GM21515 (cell line): ENCODE data around the gene ULK4.
"Not testable (repeated sequence)": the region's sequence is repeated elsewhere in the genome, so short reads cannot be mapped to it uniquely, and the experiment has no call there.

Experiments
- ATAC-seq: cut with Tn5 transposase; IDR thresholded peaks from one replicate; pipeline ENCODE4 v1.9.1; 2021; ENCODE audit not compliant: unreplicated experiment

ULK4 gene

DNA sequence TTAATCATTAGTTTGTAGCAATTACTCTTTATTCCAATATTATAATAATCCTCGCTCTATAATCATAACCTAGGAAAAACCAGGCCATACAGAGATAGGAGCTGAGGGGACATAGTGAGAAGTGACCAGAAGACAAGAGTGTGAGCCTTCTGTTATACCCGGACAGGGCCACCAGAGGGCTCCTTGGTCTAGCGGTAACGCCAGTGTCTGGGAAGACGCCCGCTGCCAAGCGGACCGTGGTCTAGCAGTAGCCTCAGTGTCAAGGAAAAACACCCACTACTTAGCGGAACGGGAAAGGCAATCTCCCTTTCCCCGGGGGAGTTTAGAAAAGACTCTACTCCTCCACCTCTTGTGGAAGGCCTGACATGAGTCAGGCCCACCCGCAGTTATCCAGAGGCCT, 266.1 kb downstream of the ULK4 start:
- not testable (repeated sequence) for ATAC-seq

DNA sequence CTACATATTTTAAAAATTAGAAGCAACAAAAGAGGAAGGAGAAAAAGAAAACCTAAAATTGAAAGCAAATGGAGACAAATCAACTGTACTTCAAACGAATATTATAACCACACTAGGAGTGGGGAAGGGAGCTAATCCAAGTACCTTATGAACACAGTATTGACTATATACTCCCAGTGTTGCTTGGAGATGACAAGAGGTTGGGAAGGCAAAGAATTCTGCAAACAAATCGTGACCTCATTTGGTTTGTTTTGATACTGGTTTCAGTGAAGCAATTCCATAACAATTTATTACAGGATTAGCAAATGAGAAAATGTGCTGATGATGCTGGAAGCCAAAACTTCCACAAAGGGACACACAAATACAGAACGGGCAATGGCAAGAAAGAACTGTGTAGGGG, 268.1 kb downstream of the ULK4 start:
- ATAC-seq = no peak

DNA sequence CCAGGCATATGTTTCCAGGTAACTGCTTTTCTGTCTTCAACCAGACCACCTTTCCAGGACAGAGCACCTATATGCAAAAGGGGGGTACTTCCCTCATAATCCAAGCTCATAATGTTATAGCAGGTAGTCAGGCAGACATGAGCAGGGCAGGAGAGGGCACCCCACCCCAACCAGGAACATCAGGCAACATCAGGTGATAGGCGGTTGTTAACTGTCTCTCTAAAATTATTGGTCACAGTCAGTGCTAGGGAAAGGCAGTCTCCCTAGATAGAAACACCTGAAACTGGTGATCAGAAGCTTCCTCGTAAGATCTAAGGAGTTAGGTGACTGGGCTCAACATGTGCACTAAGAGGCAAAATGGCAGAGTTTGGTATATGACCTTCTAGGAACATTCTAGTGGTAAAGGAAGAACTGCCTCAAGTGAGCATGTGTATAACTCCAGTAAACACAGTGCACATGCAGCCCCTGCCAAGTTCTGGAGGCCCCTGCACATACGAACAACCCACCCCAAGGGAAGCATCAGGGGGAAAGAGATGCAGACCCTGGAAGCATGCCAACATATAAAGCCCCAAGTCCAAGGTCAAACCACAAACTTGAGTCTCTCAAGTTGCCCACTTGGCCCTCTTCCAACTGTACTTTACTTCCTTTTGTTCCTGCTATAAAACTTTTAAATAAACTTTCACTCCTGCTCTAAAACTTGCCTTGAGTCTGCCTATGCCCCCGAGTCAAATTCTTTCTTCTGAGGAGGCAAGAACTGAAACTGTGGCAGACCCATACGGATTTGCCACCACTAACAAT, 270.9 kb downstream of the ULK4 start:
- no peak for ATAC-seq

DNA sequence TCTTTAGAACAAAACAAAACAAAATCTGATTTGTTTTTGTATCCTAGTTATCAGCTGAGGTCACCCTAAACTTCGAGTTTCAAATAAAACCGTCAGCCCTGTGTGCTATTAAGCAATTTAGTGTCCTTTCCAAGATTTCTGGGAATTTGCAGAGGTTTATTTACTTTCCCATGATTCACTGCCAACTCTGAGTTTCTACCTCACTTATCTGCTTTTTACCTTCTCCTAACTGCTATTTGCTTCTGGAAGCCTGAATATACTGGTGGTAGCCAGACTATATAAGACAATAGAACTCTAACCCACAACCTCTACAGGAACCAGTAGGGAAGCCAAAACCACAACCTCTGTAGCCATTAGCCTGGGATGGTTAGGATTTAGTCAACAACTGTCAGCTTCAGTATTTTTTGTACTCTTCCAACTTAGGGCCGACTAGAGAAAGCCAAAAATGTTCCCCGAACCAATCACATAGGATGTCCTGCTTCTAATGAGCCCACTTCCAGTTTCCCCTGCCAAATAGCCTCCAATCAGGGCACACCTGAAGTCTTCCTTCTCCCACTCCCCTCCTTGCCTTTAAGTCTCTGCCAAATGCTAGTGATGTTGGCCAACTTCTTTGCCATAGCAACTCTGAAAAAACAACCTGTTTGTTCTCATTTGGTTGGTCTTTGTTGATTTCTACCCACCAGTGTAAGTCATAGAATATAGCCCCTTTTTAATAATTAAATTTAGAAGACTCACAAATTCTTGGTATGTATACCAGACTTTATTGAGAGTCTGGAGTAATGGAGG, 273.1 kb downstream of the ULK4 start:
- no peak for ATAC-seq

DNA sequence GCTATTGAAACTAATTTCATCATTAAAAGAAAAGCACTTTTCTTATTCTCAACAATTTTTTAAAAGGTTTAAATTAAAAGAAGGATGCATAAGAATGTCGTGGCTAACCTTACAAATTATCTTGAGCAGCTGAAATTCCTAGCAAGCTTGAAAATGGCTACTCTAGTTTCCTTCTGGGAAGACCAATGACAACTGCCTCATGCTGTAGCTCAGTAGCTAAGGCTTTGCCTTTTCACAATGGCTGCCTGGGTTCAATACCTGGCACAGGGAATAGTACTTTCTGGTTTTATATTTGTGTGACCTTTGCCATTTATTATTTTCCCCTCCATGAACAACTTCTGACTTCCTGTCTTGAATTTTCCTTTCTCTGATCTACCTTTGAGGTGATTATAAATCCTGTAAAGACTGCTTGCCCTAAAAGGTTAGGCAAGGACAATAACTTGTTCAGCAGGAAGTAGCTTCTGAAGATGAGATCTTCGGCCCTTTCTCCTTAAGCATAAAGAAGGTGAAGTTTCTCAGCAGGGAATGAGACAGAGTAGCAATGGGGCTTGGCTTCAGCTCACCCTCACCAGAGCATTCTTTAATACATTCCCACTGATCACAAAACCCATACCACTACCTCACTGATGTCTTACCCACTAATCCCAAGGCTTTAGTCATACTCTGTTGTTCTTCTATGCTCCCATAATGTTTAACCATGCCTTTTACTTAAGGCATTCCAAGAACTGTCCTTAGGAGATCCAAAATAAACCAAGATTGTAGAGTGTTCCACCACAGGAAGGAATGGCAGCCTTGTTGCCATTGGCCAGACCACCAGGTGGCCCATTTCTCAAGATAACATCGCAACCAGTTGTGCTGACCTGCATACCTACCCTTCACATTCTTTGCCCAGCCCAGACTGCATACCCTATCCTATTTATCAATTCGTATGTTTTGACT, 276.8 kb downstream of the ULK4 start:
- no peak for ATAC-seq

DNA sequence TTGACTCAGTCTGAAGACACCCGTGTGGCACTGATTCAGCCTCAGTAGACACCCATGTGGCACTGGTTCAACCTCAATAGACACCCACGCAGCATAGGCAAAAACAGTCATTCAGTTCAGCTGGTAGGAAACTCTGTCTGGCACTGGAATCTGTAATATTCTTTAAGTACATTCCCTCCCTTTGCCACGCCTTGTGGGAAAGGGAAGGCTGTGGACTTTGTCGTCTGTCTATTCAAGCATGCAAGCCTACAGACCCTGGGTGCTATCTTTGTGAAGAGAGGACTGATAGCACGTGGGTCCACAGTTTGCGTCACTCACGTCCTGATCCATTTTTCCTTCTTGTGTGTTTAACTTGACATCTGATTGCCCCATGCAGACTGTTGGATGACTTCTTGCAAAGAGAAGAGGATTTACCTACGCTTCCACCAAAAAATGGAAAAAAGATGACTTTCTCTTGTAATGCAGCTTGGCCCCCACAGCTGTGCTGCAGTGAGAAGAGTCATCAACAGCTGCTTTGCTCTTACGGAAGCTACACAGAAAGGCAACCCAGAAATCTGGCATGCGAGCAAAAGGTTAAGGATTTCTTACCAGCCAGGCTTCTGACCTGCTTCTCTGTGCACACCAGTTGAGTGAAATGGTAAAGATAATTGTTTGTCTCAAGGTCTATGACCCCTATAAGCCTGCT, 278.1 kb downstream of the ULK4 start:
- ATAC-seq = no peak

DNA sequence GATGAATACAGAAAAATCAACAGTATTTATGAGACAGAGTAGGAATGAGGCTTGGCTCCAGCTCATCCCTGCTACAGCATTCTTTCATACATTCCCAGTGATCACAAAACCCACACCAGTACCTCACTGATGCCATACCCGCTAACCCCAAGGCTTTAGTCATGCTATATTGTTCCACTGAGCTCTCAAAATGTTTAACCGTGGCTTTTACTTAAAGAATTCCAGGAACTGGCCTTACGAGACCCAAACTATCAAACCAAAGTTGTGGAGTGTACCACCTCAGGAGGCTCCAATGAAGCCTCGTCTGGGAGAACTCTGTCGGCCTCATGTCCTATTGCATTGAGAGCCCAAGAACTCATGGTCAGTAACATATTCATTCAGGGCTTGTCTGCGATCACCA, 278.9 kb downstream of the ULK4 start:
- no peak for ATAC-seq

DNA sequence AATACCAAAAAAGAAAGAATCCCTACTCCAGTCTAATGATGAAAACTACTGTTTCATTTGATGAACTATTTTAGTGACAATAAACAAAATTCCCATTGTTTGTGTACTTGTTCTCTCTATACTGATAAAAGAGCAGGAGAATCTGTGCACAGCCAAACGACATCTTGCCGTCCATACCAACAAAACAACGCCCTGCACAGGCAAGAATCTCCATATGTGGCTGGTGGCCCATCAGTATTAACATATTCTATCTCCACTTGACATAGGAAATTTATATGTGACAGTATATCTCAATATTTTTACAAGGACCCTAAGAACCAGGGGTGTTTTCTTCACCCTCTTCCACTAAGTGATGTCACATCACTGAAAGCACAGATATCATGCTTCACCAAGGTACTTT, 279.5 kb downstream of the ULK4 start:
- ATAC-seq = no peak

DNA sequence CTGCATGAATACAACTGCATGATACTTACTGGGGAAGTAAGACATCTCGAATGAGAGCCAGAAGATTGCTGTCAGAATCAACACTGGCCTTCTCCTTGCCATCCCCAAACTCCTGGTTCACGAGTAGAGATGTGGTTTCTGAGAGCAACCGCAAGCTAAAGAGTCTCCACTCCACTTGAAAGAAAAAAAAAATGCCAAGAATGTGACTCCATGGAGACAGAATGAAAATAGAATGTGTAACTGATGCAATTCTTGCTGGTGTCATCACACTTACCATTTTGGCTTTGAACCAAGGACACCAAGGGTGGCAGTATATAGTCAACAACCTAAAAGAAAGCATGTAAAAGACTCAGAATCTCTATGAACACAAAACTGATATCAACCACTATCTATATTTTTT, 280.4 kb downstream of the ULK4 start:
- ATAC-seq = no peak

DNA sequence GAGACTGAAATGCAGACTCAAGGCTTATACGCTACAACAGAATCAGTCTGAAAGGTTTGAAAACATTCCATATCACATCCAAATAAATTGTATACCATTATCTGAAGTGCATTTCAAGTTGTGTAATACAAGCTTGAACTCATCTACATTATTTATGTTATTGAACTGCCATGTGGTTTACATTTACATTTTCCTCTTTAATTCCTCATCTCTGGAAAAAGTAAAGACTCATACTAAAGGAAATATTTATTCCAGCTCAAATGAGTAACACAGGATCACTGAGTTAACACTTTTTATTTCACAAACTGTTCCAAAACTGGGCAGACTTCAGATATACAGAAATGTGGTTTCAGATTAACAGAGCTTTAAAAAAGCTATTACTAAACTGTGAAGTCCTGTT, 282.5 kb downstream of the ULK4 start:
- ATAC-seq = no peak

DNA sequence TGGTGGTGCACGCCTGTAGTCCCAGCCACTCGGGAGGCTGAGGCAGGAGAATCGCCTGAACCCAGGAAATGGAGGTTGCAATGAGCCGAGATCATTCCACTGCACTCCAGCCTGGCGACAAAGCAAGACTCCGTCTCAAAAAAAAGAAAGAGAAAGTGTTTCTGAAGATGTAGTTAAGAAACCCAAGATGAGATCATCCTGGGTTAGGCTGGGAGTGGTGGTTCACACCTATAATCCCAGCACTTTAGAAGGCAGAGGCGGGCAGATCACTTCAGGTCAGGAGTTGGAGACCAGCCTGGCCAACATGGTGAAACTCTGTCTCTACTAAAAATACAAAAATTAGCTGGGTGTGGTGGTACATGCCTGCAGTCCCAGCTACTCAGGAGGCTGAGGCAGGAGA, 286.8 kb downstream of the ULK4 start:
- not testable (repeated sequence) for ATAC-seq

DNA sequence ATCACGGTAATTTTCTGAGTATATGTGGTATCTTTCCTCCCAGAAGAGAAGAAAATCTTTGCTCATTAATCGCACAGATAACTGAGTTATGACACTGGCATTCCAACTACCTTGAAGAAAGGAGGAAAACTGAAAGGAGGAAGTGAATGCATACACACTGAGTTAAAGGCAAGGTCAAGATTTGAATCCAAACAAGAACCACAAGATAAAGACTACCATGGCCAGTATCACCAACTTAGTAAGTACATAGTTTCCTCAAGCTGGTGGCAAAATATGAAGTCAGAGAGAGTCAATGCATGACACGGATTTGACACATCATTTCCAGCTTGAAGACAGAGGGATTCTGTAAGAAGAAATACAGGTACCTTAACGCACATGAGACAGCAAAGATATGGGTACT, 287.5 kb downstream of the ULK4 start:
- no peak for ATAC-seq

DNA sequence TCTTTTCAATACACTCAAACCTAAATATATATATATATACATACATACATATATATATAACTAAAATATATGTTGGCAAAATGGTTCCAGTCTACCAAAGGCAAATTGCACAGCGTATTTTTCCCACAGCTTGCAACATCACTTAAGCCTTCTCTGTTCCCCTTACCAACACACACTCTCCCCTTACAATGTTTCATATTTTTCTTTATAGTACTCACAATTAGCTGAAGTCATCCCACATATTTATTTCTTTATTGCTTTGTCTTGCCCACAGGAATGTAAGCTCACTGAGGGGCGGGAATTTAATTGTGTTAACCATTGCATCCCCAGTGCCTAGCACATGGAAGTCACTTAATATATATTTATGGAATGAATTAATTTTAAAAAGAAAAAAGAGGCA, 288.3 kb downstream of the ULK4 start:
- ATAC-seq = no peak

DNA sequence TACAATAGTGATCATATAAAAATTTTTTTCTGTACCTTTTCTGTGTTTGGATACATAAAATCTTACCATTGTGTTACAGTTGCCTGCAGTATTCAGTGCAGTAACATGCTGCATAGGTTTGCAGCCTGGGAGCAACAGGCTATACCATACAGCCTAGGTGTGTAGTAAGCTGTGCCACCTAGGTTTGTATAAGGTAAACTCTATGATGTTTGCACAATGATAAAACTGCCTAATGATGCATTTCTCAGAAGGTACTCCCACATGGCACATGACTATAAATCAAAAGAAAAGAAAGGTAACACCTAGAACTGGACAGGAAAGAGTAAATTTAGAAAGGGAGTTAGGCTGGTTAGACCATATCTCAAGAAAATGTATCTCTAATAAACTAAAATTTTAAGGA, 293.5 kb downstream of the ULK4 start:
- no peak for ATAC-seq

DNA sequence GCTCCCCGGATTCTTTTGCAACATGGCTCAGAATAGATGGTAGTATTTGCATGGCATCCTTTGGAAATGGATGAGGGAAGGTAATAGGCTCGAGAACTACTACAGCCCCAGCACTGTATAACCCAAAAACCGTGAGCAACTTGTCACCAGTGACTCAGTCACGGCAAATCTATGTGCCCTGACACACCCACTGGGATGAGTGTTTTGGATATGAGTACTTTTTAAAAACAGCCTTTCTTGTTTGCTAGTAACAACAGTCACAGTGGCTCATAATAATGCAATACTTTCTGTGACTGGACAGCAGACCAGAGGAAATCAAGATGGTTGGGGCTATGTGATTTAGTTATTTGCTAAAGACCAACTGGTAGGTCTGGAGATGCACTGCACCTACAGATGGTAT, 299.6 kb downstream of the ULK4 start:
- ATAC-seq = no peak

DNA sequence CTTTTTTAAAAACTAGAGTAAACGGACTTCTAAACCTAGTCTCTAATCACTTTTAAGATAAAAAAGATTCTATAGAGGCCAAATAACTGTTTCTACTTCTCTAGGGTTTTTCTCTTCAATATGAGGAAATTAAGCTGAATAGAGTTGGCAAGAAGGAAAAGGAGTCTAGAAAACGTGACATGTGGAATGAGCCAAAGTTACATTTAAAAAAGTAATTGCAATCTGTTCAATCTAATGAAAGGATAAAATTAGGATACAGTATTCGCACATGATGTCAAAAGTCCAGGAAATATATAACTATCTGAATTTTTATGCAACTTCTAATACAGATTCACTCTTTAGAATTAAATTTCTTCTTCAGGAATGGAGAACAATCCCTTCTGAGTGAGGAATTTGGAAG, 300.1 kb downstream of the ULK4 start:
- no peak for ATAC-seq

DNA sequence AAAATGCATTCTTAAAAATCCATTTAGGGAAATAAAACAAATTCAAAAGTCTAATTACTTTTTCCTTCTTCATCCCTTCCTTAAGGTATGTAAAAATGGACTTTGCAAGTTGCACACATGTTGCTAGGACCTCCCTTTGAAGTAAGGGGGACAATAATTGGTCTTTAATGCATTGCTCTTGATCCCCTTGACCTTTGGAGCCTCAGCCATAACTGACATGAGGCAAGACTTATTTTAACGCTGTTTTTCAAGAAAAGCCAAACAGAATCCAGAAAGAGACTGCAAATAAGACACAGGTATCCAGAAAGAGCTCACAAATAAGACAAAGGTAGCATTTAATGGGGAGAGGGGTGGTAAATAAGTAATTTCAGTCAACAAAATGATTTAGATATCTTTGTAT, 301.4 kb downstream of the ULK4 start:
- no peak for ATAC-seq

DNA sequence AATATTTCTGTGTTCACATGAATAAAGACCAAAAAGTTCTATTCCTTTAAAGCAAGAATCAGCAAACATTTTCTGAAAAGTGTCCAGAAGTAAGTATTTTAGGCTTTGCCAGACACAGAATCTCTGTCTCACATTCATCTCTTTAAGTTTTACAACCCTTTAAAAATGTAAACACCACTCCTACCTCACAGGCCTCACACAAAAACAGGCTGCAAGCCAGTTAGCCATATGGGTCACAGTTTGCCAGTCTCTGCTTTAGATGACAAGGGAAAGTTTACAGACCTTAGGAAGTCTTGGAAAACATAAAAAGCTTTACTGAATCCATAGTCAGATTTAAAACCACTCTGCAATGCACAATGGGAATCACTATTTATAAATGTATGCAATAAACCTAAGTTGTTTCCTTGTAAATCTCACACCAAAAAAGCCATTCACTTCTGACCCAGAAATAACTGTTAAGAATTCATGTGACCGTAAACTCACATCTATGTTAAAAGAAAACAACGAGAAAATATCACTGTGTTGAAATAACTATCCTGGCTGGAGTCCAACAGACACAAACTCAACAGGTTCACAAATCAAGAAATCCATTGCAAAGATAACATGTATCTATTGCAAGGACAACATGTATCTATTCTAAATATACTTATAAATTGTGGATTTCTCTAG, 308.2 kb downstream of the ULK4 start:
- no peak for ATAC-seq

DNA sequence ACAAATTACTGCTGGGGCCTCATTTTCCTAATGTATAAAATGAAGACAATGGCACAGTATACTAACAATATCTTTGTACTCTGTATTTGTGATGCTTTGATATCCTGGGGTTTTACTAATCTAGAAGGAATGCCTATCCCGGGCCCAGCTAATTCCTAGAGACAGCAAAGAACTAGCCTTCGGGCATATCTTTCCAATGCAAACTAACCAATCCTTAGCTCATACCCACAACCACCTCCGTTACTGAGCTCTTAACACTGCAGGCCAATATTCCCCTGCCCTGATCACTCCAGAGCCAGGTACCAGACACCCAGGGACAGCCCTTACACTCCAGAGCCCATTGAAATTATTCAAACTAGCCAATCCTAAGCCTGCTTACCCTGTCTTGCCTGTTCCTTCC, 309.0 kb downstream of the ULK4 start:
- no peak for ATAC-seq

DNA sequence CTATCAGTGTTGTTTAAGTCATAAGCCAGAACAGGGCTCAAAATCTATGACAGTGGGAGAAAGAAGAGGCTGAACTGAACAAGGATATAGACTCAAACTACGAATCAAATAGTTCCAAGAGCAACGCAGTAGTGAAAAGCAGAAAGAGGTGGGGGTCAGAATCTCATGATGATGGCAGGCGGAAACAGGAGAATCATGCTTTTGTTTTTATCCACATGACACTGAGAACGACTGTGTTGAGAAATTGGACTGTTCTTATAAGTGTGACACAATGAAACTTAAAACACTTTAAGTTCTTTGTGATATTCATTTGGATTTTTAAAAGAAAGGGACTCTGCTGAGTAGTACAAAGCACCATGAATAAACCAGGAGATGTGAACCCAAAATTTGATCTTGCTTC, 309.4 kb downstream of the ULK4 start:
- no peak for ATAC-seq
